Right lobe of liver (tissue), 4 donors: Measurements from ENCODE around the gene ORC5.

Experiments
- CTCF ChIP-seq, 4 donors: fragments of 200-600 bp in 3 of 4; fragments of 450-650 bp in 1 of 4; IDR thresholded peaks; one replicate each; pipeline versions ENCODE4 v1.5.1 to v1.8.0; 2016 to 2022; ENCODE audit warnings: antibody characterized with exemption in 4 of 4, mild to moderate bottlenecking in 2 of 4
- POLR2A ChIP-seq: fragments of 450-650 bp; IDR thresholded peaks from one replicate; pipeline ENCODE4 v1.6.1; 2017; ENCODE audit warnings: antibody characterized with exemption, mild to moderate bottlenecking
- donor health status: DM: no; HTN: no; CAD: no.
- donor health status: DM: no; HTN: no; CAD: no.
- donor health status: DM: no; HTN: yes; CAD: no.

DNA sequence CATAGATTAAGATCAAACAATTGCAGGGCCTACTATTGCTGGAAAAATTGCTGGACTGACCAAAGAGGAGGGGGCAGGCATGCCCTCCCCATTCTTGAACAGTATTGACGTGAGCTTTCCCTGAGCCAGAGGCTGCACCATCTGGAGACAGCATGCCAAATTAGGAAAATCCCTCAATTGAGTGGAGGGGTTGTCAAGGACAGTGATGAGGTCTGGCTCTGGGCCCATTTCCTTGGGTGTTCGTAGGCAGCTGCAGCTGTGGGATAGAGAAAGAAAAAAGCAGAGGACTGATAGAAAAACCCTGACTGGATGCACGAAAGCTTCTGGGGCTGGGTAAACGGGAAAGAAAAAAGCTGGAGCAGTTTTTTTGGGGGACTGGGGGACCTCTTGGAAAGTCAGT is 22.8 kb upstream of the ORC5 start:
- TF ChIP-seq CTCF (IDR thresholded peaks at IDR 0.05), result no peak
- TF ChIP-seq POLR2A, result no peak
